Fibroblast of villous mesenchyme (primary cell): ENCODE results near the gene RHEB. TPM values are rescaled to one million over a fixed set of nuclear protein-coding genes. Genes with fewer than 3 reads are reported as not detected.
A peak's percentile ranks its signal among the peaks of the same experiment; 100 is the strongest.

Experiments used
- DNase-seq: peaks from one replicate; pipeline ENCODE4 v3.0.0-alpha.2; 2010; ENCODE audit warnings: low read depth
- H3K4me3 ChIP-seq: 2 replicates; pipeline ENCODE4 v1.5.1; 2011; ENCODE audit warnings: low read depth, mild to moderate bottlenecking, low read length
- CTCF ChIP-seq: IDR thresholded peaks from 2 replicates; pipeline ENCODE4 v1.5.1; 2012; ENCODE audit warnings: low read depth, mild to moderate bottlenecking, low read length; ENCODE audit not compliant: insufficient read depth
- total RNA-seq: library from RNA; depleted of rRNA; stranded (reverse); fragments of >200 nt; gene quantifications from 2 replicates; pipeline ENCODE4 v1.2.3, GENCODE V29; 2012

The RHEB gene
- total RNA-seq, 1 donor, result 79.5 TPM

- TF ChIP-seq CTCF, result no peak
- no peak overlapping the region for H3K4me3 ChIP-seq
- peak; percentile 34 for DNase-seq
Observed at GRCh38 chr7:151454305-151454704, 65.4 kb downstream of the RHEB start.

GRCh38 chr7:151453326-151453791 is 66.3 kb downstream of the RHEB start:
- TF ChIP-seq CTCF, result no peak
- DNase-seq, result no peak
- H3K4me3 ChIP-seq, result no peak overlapping the region

- no peak overlapping the region for H3K4me3 ChIP-seq
- DNase-seq, result no peak
- TF ChIP-seq CTCF, result no peak
Observed at GRCh38 chr7:151452680-151453325, 66.9 kb downstream of the RHEB start.

GRCh38 chr7:151451626-151452571 is 67.8 kb downstream of the RHEB start:
- no peak for TF ChIP-seq CTCF
- DNase-seq, result no peak
- no peak overlapping the region for H3K4me3 ChIP-seq

- TF ChIP-seq CTCF, result no peak
- DNase-seq, result no peak
- H3K4me3 ChIP-seq, result no peak overlapping the region
Observed at GRCh38 chr7:151451156-151451555, 68.5 kb downstream of the RHEB start.

GRCh38 chr7:151449990-151450389 is 69.7 kb downstream of the RHEB start:
- no peak for TF ChIP-seq CTCF
- no peak overlapping the region for H3K4me3 ChIP-seq
- no peak for DNase-seq
